Prostate gland (tissue), 2 donors: ENCODE measurements around the gene BCAP31. TPM values are rescaled to one million over a fixed set of nuclear protein-coding genes. Genes with fewer than 3 reads are reported as not detected.

Experiments
- DNase-seq: peaks from one replicate; pipeline ENCODE4 v3.0.0-alpha.2; 2019; ENCODE audit warnings: low spot score
- H3K27ac ChIP-seq, 2 donors: fragments of 200-600 bp; sonication (generic); 2 replicates each; pipeline ENCODE4 v1.5.1; 2017 to 2019
- H3K27me3 ChIP-seq: fragments of 200-600 bp; sonication (generic); replicated peaks from 2 replicates; pipeline ENCODE4 v1.5.1; 2019; ENCODE audit not compliant: insufficient read depth
- H3K36me3 ChIP-seq, 2 donors: fragments of 200-600 bp; sonication (generic); 1 replicate in 1 of 2; 2 replicates in 1 of 2; pipeline versions ENCODE4 v1.5.1 to v1.8.1; 2017 to 2019
- H3K4me1 ChIP-seq: fragments of 200-600 bp; sonication (generic); replicated peaks from 2 replicates; pipeline ENCODE4 v1.5.1; 2019
- H3K4me3 ChIP-seq, 2 donors: fragments of 200-600 bp; sonication (generic); 2 replicates each; pipeline ENCODE4 v1.5.1; 2017 to 2019
- H3K9me3 ChIP-seq: fragments of 200-600 bp; sonication (generic); 2 replicates; pipeline ENCODE4 v1.5.1; 2017
- POLR2A ChIP-seq: fragments of 450-650 bp; IDR thresholded peaks from one replicate; pipeline ENCODE4 v1.6.1; 2016; ENCODE audit warnings: antibody characterized with exemption, mild to moderate bottlenecking
- POLR2AphosphoS5 ChIP-seq: sonication (generic); formaldehyde crosslinking; IDR thresholded peaks from one replicate; pipeline ENCODE4 v1.6.1; 2017; ENCODE audit warnings: antibody characterized with exemption
- WGBS: methylation state at CpG from one replicate; pipeline ENCODE4 v1.1.5; 2018; 5-methylcytosine and 5-hydroxymethylcytosine counted together
- intact Hi-C: fragments of 100-400 bp; cut with DNase I; formaldehyde crosslinking; loops from one replicate; pipeline ENCODE4 v1.14.2; 2022
- total RNA-seq, 2 donors: library from RNA; depleted of rRNA; stranded (reverse); fragments of >200 nt; gene quantifications; one replicate each; pipeline ENCODE4 v1.1.0, GENCODE V29; 2016
- TF ChIP-seq, protein P1 (sequence below), 4 experiments: fragments of 200-600 bp in 2 of 4; fragments of 450-650 bp in 2 of 4; sonication (generic) in 2 of 4; IDR thresholded peaks; 1 replicate in 3 of 4; 2 replicates in 1 of 4; pipeline ENCODE4 v1.5.1; 2016 to 2019; ENCODE audit warnings: antibody characterized with exemption in 4 of 4, mild to moderate bottlenecking in 2 of 4, moderate library complexity in 2 of 4

Gene BCAP31
- total RNA-seq, 2 donors from 2014 or later = 144 to 244 TPM

DNA sequence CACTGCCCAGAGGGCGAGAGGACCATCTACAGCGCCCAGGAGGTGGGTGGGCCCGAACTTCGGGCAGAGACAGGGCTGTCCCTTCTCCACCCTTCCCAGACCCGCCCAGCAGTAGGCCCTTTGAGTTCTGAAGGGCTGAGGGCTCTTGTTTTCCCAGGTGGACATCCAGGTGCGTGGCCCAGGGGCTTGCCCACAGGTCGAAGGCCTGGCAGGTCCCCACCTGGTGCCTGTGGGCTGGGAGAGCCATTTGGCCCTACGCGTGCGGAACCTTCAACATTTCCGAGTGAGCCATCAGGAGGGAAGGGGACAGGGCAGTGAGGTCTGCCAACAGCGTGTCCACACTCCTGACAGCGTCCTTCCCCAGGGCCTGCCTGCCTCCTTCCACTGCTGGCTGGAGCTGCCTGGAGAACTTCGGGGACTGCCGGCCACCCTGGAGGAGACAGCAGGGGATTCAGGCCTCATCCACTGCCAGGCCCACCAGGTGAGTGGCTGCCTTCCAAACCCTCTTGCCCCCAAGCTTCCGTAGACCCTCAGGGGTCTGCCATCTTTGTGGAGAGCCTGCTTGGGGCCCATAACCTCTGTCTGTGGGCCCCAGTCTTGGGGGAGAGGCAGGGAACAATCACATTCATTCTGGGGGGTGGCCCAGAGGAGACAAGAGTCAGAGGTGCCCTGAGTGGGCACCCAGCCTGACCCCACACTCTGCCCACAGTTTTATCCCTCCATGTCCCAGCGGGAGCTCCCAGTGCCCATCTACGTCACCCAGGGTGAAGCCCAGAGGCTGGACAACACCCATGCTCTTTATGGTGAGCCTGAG, 46.6 kb upstream of the BCAP31 start:
- no peak overlapping the region for H3K4me3 ChIP-seq
- H3K27ac ChIP-seq = no peak overlapping the region
- no peaks in the 10 kb centered on the region for H3K27me3 ChIP-seq
- H3K4me1 ChIP-seq = no peaks in the 10 kb centered on the region
- no peak for TF ChIP-seq POLR2AphosphoS5
- TF ChIP-seq, protein P1, sequence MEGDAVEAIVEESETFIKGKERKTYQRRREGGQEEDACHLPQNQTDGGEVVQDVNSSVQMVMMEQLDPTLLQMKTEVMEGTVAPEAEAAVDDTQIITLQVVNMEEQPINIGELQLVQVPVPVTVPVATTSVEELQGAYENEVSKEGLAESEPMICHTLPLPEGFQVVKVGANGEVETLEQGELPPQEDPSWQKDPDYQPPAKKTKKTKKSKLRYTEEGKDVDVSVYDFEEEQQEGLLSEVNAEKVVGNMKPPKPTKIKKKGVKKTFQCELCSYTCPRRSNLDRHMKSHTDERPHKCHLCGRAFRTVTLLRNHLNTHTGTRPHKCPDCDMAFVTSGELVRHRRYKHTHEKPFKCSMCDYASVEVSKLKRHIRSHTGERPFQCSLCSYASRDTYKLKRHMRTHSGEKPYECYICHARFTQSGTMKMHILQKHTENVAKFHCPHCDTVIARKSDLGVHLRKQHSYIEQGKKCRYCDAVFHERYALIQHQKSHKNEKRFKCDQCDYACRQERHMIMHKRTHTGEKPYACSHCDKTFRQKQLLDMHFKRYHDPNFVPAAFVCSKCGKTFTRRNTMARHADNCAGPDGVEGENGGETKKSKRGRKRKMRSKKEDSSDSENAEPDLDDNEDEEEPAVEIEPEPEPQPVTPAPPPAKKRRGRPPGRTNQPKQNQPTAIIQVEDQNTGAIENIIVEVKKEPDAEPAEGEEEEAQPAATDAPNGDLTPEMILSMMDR (IDR thresholded peaks at IDR 0.05) = no peak
- TF ChIP-seq POLR2A = no peak
- 86% methylated on average over 14 of the region's 18 CpGs for WGBS
- DNase-seq = no peak
- intact Hi-C loops = no loop called here
- no peaks in the 10 kb centered on the region for H3K36me3 ChIP-seq
- no peaks in the 10 kb centered on the region for H3K9me3 ChIP-seq

DNA sequence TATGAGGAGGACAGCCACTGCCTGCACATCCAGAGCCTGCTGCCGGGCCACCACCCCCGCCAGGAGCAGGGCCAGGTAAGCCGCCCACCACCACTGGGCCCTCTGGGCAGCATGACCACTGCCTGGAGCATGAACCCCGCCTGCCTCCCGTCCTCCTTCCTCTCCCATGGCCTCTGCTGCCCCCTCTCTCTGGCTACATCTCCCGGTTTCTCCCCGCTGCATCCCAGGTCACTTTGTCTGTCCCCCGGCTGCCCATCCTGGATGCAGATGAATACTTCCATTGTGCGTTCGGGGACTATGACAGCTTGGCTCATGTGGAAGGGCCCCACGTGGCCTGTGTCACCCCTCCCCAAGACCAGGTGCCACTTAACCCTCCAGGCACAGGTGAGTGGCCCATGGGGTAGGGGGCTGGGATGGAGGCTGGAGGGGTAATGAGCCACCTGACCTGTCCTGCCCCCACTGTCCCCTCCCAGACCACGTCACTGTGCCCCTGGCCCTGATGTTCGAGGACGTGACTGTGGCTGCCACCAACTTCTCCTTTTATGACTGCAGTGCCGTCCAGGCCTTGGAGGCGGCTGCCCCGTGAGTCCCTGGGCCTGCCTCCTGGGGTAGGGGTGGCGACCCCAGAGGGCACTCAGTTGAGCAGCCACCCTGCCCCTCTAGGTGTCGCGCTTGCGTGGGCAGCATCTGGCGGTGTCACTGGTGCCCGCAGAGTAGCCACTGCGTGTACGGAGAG, 45.8 kb upstream of the BCAP31 start:
- TF ChIP-seq, protein P1 (IDR thresholded peaks at IDR 0.05) = no peak
- TF ChIP-seq POLR2A (no peak), POLR2AphosphoS5 (no peak)
- no peak overlapping the region for H3K4me3 ChIP-seq
- WGBS = 80% methylated on average over 15 of the region's 25 CpGs

DNA sequence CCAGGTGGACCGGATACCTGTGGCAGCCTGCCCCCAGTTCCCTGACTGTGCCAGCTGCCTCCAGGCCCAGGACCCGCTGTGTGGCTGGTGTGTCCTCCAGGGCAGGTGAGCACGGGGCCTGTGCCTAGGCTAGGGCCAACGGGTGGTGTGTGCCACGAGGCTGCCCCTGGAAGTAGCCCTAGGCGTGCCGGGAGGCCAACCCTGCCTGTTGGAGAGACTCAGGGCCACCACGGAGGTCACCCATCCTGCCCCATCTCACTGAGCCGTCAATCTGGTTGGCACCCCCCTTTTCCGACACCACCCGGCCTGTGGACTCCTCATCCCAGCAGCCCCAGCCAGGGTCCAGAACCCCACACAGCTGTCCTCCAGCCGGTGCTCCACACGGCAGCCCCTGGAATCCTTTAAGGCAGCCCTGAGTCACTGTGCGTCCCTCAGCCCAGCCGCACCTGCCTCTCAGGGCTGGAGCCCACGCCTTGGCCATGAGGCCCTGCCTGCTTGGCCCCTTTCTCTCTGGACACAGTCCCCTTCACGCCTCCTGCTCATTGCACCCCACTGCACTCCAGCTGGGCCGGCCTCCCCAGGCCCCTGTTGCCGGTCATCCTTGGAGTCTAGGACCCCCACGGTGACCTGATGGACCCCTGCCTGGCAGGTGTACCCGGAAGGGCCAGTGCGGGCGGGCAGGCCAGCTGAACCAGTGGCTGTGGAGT, 45.1 kb upstream of the BCAP31 start:
- H3K36me3 ChIP-seq = no peaks in the 10 kb centered on the region
- 85% methylated on average over 5 of the region's 23 CpGs for WGBS
- no peaks in the 10 kb centered on the region for H3K4me1 ChIP-seq
- H3K9me3 ChIP-seq = no peaks in the 10 kb centered on the region
- no peaks in the 10 kb centered on the region for H3K27me3 ChIP-seq
- H3K27ac ChIP-seq = no peak overlapping the region
- DNase-seq = no peak
- intact Hi-C loops = no loop called here
- H3K4me3 ChIP-seq = no peak overlapping the region
- TF ChIP-seq POLR2AphosphoS5 = no peak
- TF ChIP-seq, protein P1 (IDR thresholded peaks at IDR 0.05) = no peak
- no peak for TF ChIP-seq POLR2A

More for the DNA sequence above, 45.8 kb upstream of the BCAP31 start:
- Histone ChIP-seq H3K27ac (no peak overlapping the region), H3K9me3 (no peaks in the 10 kb centered on the region), H3K27me3 (no peaks in the 10 kb centered on the region), H3K36me3 (no peaks in the 10 kb centered on the region), H3K4me1 (no peaks in the 10 kb centered on the region)
- no peak for DNase-seq
- intact Hi-C loops = no loop called here

DNA sequence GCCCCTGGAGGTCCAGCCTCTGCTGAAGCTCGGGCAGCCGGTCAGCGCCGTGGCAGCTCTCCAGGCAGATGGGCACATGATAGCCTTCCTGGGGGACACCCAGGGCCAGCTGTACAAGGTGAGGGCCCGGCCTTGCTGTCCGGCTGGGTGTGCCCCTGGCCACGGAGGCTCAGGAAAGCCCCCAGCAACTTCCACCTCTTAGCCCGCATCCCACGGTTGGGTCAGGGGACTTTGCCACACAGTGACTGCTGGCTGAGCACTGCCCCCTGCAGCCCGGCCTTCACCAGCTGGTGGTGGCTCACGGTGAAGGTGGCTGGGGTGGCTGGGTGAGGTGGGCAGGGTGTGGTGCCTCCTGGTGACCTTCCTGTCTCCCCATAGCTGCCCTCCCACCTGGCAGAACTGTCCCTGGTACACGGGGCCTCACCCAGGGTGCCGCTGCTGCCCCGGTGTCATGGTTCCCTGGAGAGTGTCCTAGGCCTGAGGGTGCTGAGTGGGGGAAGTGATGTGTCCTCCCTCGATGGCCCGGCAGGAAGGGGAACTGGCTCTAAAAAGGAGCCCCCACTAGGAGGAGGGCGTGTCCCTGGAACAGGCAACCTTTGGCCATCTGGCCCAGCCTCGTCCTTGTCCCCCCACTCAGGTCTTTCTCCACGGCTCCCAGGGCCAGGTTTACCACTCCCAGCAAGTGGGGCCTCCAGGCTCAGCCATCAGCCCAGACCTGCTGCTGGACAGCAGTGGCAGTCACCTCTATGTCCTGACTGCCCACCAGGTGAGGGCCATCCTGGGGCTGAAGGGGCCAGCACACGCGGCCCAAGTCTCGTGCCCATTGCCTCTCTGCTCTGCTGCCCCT, 44.3 kb upstream of the BCAP31 start:
- 79% methylated on average over 10 of the region's 22 CpGs for WGBS
- no peaks in the 10 kb centered on the region for H3K9me3 ChIP-seq
- H3K27me3 ChIP-seq = no peaks in the 10 kb centered on the region
- H3K36me3 ChIP-seq = no peaks in the 10 kb centered on the region
- H3K4me3 ChIP-seq = no peak overlapping the region
- DNase-seq = no peak
- TF ChIP-seq POLR2AphosphoS5 = no peak
- TF ChIP-seq, protein P1 (IDR thresholded peaks at IDR 0.05) = no peak
- TF ChIP-seq POLR2A = no peak
- intact Hi-C loops = no loop called here
- no peak overlapping the region for H3K27ac ChIP-seq
- no peaks in the 10 kb centered on the region for H3K4me1 ChIP-seq
